Right atrium auricular region (tissue), 2 donors: ENCODE data around the gene PRRT2. TPM values are rescaled to one million over a fixed set of nuclear protein-coding genes. Genes with fewer than 3 reads are reported as not detected.
"Not testable (repeated sequence)": the region's sequence is repeated elsewhere in the genome, so short reads cannot be mapped to it uniquely, and the experiment has no call there.

ENCODE experiments used
- DNase-seq: peaks from one replicate; pipeline ENCODE4 v3.0.0-alpha.2; 2019; ENCODE audit warnings: low spot score
- H3K27ac ChIP-seq, 2 donors: fragments of 200-600 bp; sonication (generic); 1 replicate in 1 of 2; 2 replicates in 1 of 2; pipeline ENCODE4 v1.5.1; 2016 to 2019
- H3K27me3 ChIP-seq, 2 donors: fragments of 200-600 bp; sonication (generic); one replicate each; pipeline versions ENCODE4 v1.5.1 to v1.6.0; 2017 to 2019
- H3K36me3 ChIP-seq: fragments of 200-600 bp; sonication (generic); one replicate; pipeline ENCODE4 v1.5.1; 2016
- H3K4me1 ChIP-seq, 2 donors: fragments of 200-600 bp; sonication (generic); one replicate each; pipeline versions ENCODE4 v1.5.1 to v1.6.0; 2017 to 2019
- H3K4me3 ChIP-seq, 2 donors: fragments of 200-600 bp; sonication (generic); 1 replicate in 1 of 2; 2 replicates in 1 of 2; pipeline ENCODE4 v1.5.1; 2017 to 2019; ENCODE audit warnings: mild to moderate bottlenecking in 1 of 2, moderate library complexity in 1 of 2
- H3K9me3 ChIP-seq, 2 donors: fragments of 200-600 bp; sonication (generic); one replicate each; pipeline ENCODE4 v1.5.1; 2019
- CTCF ChIP-seq, 2 donors: fragments of 200-600 bp; sonication (generic); IDR thresholded peaks; one replicate each; pipeline ENCODE4 v1.5.1; 2019; ENCODE audit warnings: antibody characterized with exemption in 2 of 2
- total RNA-seq, 2 donors: library from RNA; depleted of rRNA; stranded (reverse); fragments of >200 nt; gene quantifications; one replicate each; pipeline ENCODE4 v1.1.0, GENCODE V29; 2016

Gene PRRT2
- total RNA-seq, 2 donors from 2014 or later: 0.51 to 0.52 TPM

DNA sequence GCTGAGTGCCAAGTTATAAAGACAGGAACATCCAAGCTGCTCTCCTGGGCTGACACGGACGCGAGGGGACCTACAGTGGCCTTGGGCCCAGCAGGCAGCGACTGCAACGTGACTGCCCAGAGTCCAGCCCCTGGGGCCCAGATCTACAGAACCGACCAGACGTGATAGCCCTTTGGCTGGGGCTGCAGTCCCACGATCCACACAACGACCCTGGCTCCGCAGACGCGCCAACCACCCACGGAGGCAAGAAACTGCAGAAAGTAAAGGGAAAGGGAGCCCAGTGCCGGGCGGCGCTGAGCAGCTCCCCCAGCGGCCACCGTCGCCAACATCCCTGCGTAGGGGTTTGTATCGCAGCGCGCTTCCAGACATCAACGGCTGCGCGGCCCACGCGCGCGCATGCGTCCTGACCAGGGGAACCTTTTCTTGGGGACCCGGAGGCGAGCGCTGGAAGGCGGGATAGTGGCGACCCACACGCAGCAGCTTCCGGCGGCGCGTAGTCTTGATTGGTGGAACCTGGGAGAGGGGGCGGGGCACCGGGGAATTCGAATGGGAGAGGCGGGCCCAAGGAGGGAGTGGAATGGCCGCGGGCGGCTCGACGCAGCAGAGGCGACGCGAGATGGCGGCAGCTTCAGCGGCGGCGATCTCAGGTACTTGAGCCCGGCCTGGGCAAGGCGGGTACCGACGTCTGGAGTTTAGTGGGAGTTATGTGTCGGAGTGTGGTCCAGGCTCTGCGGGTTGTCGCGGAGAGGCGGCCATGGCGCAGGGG lies 21.6 kb upstream of the PRRT2 start, which contains the start of gene KIF22:
KIF22 (plus strand) TSS at position 569 of the 766 bp plus-strand sequence; CDS start at position 578, 9 bp downstream.
- no peaks in the 10 kb centered on the region for H3K27me3 ChIP-seq

GRCh38 chr16:29790949-29791844 lies 20.8 kb upstream of the PRRT2 start:
- no peak for DNase-seq
- Histone ChIP-seq H3K4me1 (peaks cover 0 to 17% of the 10 kb centered on the region in 2 donors), H3K36me3 (no peaks in the 10 kb centered on the region), H3K27ac (peak overlapping the region in 1 of 2 donors; percentile 55), H3K9me3 (no peaks in the 10 kb centered on the region), H3K4me3 (peak overlapping the region; percentile 74 to 92), H3K27me3 (no peaks in the 10 kb centered on the region)
- TF ChIP-seq CTCF (IDR thresholded peaks at IDR 0.05): no peak

More for the DNA sequence above, 21.6 kb upstream of the PRRT2 start, which contains the start of gene KIF22:
- peak; percentile 99 for DNase-seq
- peaks cover 0 to 18% of the 10 kb centered on the region in 2 donors for H3K4me1 ChIP-seq
- H3K27ac ChIP-seq: peak within 1 kb of the TSS; percentile 83 to 89
- no peaks in the 10 kb centered on the region for H3K36me3 ChIP-seq
- peak within 1 kb of the TSS; percentile 74 to 92 for H3K4me3 ChIP-seq
- peak; percentile 45 to 84 for TF ChIP-seq CTCF (IDR thresholded peaks at IDR 0.05)
- H3K9me3 ChIP-seq: no peaks in the 10 kb centered on the region

DNA sequence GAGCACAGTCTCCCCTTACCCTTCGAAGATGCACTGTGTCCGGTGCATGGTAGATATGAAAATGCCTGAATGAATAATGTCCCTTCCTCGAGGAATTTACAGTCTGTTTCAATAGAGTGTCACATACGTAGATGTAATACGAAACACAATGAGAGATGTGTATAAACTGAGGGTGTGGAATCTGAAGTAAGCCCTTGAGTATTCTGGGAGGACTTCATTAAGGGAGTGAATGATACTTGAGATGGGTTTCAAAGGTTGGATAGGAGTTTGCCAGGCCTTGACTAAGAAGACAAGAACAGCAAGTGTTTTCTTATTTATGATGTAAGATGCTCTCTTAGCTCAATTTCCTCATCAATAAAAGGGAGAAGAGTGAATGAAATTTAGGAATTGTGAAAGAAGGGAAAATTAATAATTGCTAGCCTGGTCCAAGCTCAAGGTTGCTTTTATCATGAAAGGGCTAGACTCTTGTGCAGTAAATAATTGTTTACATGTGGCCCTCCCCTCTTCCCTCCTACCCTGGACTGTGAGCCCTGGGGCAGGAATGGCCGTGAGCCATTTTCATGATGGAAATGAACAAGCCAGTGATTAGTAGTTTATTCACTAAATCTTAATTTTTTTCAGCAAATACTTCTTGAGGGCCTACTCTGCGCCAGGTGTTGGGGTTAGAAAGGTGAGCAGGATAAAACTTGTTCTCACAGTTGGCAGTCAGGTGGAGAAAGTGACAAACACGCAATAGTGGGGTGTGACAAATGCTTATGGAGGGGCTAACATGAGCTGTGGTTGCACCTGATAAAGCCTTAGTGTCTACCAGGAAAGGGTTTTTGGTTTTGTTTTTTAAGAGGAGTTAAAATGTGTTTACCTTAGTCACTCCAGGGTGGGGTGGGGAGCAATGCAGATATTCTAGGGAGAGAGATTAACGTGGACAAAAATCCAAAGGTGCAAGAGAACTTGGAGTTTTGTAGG lies 19.9 kb upstream of the PRRT2 start:
- H3K27ac ChIP-seq: no peak overlapping the region
- DNase-seq: no peak
- peak overlapping the region in 1 of 2 donors; percentile 92 for H3K4me3 ChIP-seq

DNA sequence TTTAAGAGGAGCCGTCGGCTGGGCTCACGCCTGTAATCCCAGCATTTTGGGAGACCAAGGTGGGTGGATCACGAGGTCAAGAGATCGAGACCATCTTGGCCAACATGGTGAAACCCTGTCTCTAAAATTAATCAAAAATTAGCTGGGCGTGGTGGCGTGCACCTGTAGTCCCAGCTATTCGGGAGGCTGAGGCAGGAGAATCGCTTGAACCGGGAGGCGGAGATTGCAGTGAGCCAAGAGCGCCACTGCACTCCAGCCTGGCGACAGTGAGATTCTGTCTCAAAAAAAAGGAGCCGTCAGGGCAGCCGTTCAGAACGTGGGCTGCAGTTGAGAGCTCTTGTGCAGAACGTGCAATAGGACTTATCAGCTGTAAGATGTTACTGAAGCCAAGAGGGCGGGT lies 18.8 kb upstream of the PRRT2 start:
- H3K36me3 ChIP-seq, H3K27ac ChIP-seq, H3K4me3 ChIP-seq, H3K27me3 ChIP-seq, DNase-seq, H3K9me3 ChIP-seq: not testable (repeated sequence)
- H3K4me1 ChIP-seq: peaks cover 0 to 17% of the 10 kb centered on the region in 2 donors

More for the DNA sequence above, 19.9 kb upstream of the PRRT2 start:
- peaks cover 0 to 17% of the 10 kb centered on the region in 2 donors for H3K4me1 ChIP-seq
- H3K27me3 ChIP-seq: no peaks in the 10 kb centered on the region
- H3K9me3 ChIP-seq: no peaks in the 10 kb centered on the region
- no peak for TF ChIP-seq CTCF (IDR thresholded peaks at IDR 0.05)
- H3K36me3 ChIP-seq: peaks cover 4% of the 10 kb centered on the region

- no peak for TF ChIP-seq CTCF (IDR thresholded peaks at IDR 0.05)
- DNase-seq: no peak
- no peak overlapping the region for H3K4me3 ChIP-seq
Measured at GRCh38 chr16:29794231-29794710, 17.7 kb upstream of the PRRT2 start.

More at GRCh38 chr16:29794231-29794710, 17.7 kb upstream of the PRRT2 start:
- Histone ChIP-seq H3K27ac (no peak overlapping the region), H3K4me1 (peaks cover 0 to 17% of the 10 kb centered on the region in 2 donors), H3K27me3 (no peaks in the 10 kb centered on the region), H3K9me3 (no peaks in the 10 kb centered on the region), H3K36me3 (peaks cover 21% of the 10 kb centered on the region)
